B cell (primary cell): ENCODE results near the gene SLC5A10. TPM values are rescaled to one million over a fixed set of nuclear protein-coding genes. Genes with fewer than 3 reads are reported as not detected.

Experiments
- polyA plus RNA-seq: library from polyadenylated mRNA; depleted of rRNA; stranded (reverse); fragments of >200 nt; gene quantifications from 2 replicates; pipeline ENCODE4 v1.2.3, GENCODE V29; 2012
- small RNA-seq: library from RNA; depleted of rRNA; stranded (forward); fragments of <200 nt; gene quantifications from one replicate; pipeline ENCODE3, GENCODE V24; 2012; ENCODE audit warnings: low replicate concordance, low read depth; ENCODE audit not compliant: insufficient read length
- total RNA-seq, 2 donors: library from RNA; stranded (reverse); fragments of 120-200 nt in 1 of 2; gene quantifications; 1 replicate in 1 of 2; 2 replicates in 1 of 2; pipeline versions ENCODE4 v1.2.3 to v1.2.4, GENCODE V29; 2013 to 2022

The SLC5A10 gene
- total and polyA plus RNA-seq, 2 donors (not counting 1 experiment from before 2014, with no cell fraction given): not detected

Small RNA genes lying within 50 kb of the gene (small RNA-seq; reads per million reads assigned to genes)
- gene AC090286.3: not detected
- gene RF00324: not detected

Other genes starting within 250 kb of the SLC5A10 start
- gene FBXW10, start 208.1 kb upstream of the SLC5A10 start, total RNA-seq: 0.15 TPM in 1 of 2 replicates, not detected in the other
- gene FBXW10, start 208.1 kb upstream of the SLC5A10 start, polyA plus RNA-seq: not detected in 2 replicates
- gene TVP23B, start 171.0 kb upstream of the SLC5A10 start, total RNA-seq: 37.1 and 42.5 TPM in 2 replicates
- gene TVP23B, start 171.0 kb upstream of the SLC5A10 start, polyA plus RNA-seq: 6.6 and 13.2 TPM in 2 replicates
- 58.8 and 58.9 TPM in 2 replicates for gene PRPSAP2, start 94.0 kb upstream of the SLC5A10 start, total RNA-seq
- 27.1 and 37.5 TPM in 2 replicates for gene PRPSAP2, start 94.0 kb upstream of the SLC5A10 start, polyA plus RNA-seq
- 14.3 and 14.6 TPM in 2 replicates for gene FAM83G, start 52.6 kb downstream of the SLC5A10 start, total RNA-seq
- gene FAM83G, start 52.6 kb downstream of the SLC5A10 start, polyA plus RNA-seq: 4.2 and 4.7 TPM in 2 replicates
- gene GRAP, start 94.8 kb downstream of the SLC5A10 start, total RNA-seq: 59.8 and 73.8 TPM in 2 replicates
- 78.7 and 93.2 TPM in 2 replicates for gene GRAP, start 94.8 kb downstream of the SLC5A10 start, polyA plus RNA-seq
- gene GRAPL, start 175.4 kb downstream of the SLC5A10 start, total RNA-seq: 181 and 188 TPM in 2 replicates
- 84.5 and 132 TPM in 2 replicates for gene GRAPL, start 175.4 kb downstream of the SLC5A10 start, polyA plus RNA-seq